ENCODE data around the gene NELFB.

The NELFB gene

GRCh38 chr9:137254624-137255447 lies at the start of gene NELFB:
NELFB (plus strand) TSS chr9:137255327.
- peak; percentile 100 for DNase-seq (ENCODE audit: low spot score)

GRCh38 chr9:137206602-137207001 lies 48.5 kb upstream of the NELFB start:
- DNase-seq (ENCODE audit: low spot score), result no peak

GRCh38 chr9:137211532-137211931 lies 43.6 kb upstream of the NELFB start:
- DNase-seq (ENCODE audit: low spot score), result no peak

GRCh38 chr9:137212520-137212919 lies 42.6 kb upstream of the NELFB start:
- DNase-seq (ENCODE audit: low spot score), result no peak

- DNase-seq (ENCODE audit: low spot score), result peak; percentile 57
Measured at GRCh38 chr9:137213160-137214060, 41.7 kb upstream of the NELFB start.

- DNase-seq (ENCODE audit: low spot score), result no peak
Measured at GRCh38 chr9:137214620-137215019, 40.5 kb upstream of the NELFB start.

GRCh38 chr9:137215196-137215986 lies 39.7 kb upstream of the NELFB start:
- DNase-seq (ENCODE audit: low spot score), result no peak

GRCh38 chr9:137216188-137216965 lies 38.8 kb upstream of the NELFB start:
- DNase-seq (ENCODE audit: low spot score), result no peak

- DNase-seq (ENCODE audit: low spot score), result peak; percentile 94
Measured at GRCh38 chr9:137217276-137218211, 37.6 kb upstream of the NELFB start.

- DNase-seq (ENCODE audit: low spot score), result no peak
Measured at GRCh38 chr9:137218212-137218753, 36.8 kb upstream of the NELFB start.

GRCh38 chr9:137218754-137219271 lies 36.3 kb upstream of the NELFB start:
- peak; percentile 23 for DNase-seq (ENCODE audit: low spot score)

- no peak for DNase-seq (ENCODE audit: low spot score)
Measured at GRCh38 chr9:137219757-137220316, 35.3 kb upstream of the NELFB start.

- DNase-seq (ENCODE audit: low spot score), result peak; percentile 8
Measured at GRCh38 chr9:137220317-137221094, 34.6 kb upstream of the NELFB start.

GRCh38 chr9:137221095-137221505 lies 34.0 kb upstream of the NELFB start:
- DNase-seq (ENCODE audit: low spot score), result no peak

- peak; percentile 61 for DNase-seq (ENCODE audit: low spot score)
Measured at GRCh38 chr9:137221506-137222111, 33.5 kb upstream of the NELFB start.

- no peak for DNase-seq (ENCODE audit: low spot score)
Measured at GRCh38 chr9:137222190-137223077, 32.7 kb upstream of the NELFB start, which contains the start of gene RNF208. RNF208 (minus strand) TSS chr9:137222240; CDS start chr9:137221212, 1,028 bp downstream.

All from iPS-NIHi11 (cell line).